Measurements from ENCODE around the gene RPRD1B. TPM values are rescaled to one million over a fixed set of nuclear protein-coding genes. Genes with fewer than 3 reads are reported as not detected.

Gene RPRD1B
- total and polyA plus RNA-seq, 2 of the 8 experiments (the other 6 are each of a cell fraction or from before 2014, with no cell fraction given), result 10.3 to 20.9 TPM

DNA sequence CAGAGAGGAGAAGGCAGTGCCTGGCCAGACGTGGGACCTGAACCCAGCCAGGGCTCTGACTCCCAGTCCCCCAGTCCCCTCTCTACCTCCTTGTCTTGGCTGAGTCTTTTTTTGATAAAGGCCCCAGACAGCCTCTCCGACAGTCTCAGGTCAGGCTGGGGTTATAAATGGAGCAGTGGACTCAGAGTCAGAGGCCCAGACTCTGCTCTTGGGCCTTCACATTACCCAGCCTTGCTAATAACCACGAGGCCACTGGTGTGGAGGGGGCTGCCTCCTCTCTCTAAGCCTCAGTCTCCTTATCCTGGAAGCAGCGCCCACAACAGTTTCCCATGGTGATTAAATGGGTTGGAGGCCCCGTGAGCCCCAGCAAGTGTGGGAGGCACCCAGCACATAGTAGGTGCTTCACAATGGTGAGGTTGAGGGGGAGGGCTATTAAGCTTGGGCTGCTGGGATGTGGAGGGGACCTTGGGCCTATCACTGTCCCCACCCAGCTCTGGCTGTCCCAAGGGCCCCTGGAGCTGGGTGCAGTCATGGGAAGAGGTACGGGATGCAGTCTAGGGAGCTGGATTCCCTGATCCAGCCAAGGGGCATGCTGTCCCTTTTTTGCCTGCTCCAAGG, 95.8 kb downstream of the RPRD1B start:
- no peak overlapping the region for H3K4ac ChIP-seq (replicated peaks; ENCODE audit: insufficient read length, low read depth, low read length)
- 86% methylated on average over 6 of the region's 6 CpGs; no CpG with 5 or more reads in 1 of the 2 experiments for WGBS, 2 experiments (ENCODE audit: extremely low coverage in 1 of 2, insufficient coverage in 1 of 2, insufficient read length in 1 of 2, insufficient replicate concordance in 2 of 2, low coverage in 1 of 2, low lambda C conversion rate in 2 of 2, missing lambda C conversion rate in 1 of 2)
- no peaks in the 10 kb centered on the region for H3K79me2 ChIP-seq (ENCODE audit: control insufficient read depth in 1 of 2, insufficient read depth in 2 of 2, low read length in 2 of 2)
- no peaks in the 10 kb centered on the region for H3K23me2 ChIP-seq (ENCODE audit: low read depth, low read length)
- H4K20me1 ChIP-seq (replicated peaks in 1 of 2; ENCODE audit: control insufficient read depth in 1 of 2, insufficient read depth in 2 of 2, low read length in 2 of 2), result no peaks in the 10 kb centered on the region
- H3K4me3 ChIP-seq (ENCODE audit: extremely low read depth in 1 of 4, insufficient read depth in 2 of 4, low read depth in 3 of 4, low read length in 4 of 4), result no peak overlapping the region
- no peak overlapping the region for H2AFZ ChIP-seq (ENCODE audit: low read length)
- H2BK20ac ChIP-seq (ENCODE audit: low read length), result no peak overlapping the region
- no peak for DNase-seq (ENCODE audit: low read depth in 1 of 2, low spot score in 2 of 2)
- no peak overlapping the region for H3K14ac ChIP-seq (ENCODE audit: insufficient read length)
- no peak overlapping the region for H2AK5ac ChIP-seq (ENCODE audit: low read depth, low read length)
- H4K5ac ChIP-seq (ENCODE audit: insufficient read length, low read depth, low read length), result no peak overlapping the region
- POLR2A ChIA-PET (ENCODE audit: partially characterized antibody), result no interaction called here
- no peak overlapping the region for H2BK12ac ChIP-seq (ENCODE audit: low read depth, low read length)
- no peak overlapping the region for H3K27ac ChIP-seq (ENCODE audit: low read depth, low read length)
- H3K9me3 ChIP-seq (ENCODE audit: insufficient read depth in 2 of 2, low read depth in 1 of 2, low read length in 1 of 2), result no peaks in the 10 kb centered on the region
- H3K4me1 ChIP-seq (replicated peaks in 1 of 4; ENCODE audit: control insufficient read depth in 3 of 4, insufficient read depth in 4 of 4, low read length in 3 of 4), result peaks cover 0 to 1% (median 0%) of the 10 kb centered on the region in 4 experiments; a peak in 1 of 7 replicates
- H3K4me2 ChIP-seq (ENCODE audit: insufficient read depth in 1 of 2, low read depth in 2 of 2, low read length in 2 of 2), result no peak overlapping the region
- H3K9ac ChIP-seq (replicated peaks in 1 of 4; ENCODE audit: extremely low read depth in 1 of 4, low read depth in 3 of 4, low read length in 3 of 4), result no peak overlapping the region
- H2BK120ac ChIP-seq (replicated peaks; ENCODE audit: low read depth, low read length), result no peak overlapping the region
- no peak overlapping the region for H3K23ac ChIP-seq (ENCODE audit: insufficient read length)
- H2BK5ac ChIP-seq (ENCODE audit: low read depth, low read length), result no peak overlapping the region
- no peak overlapping the region for H4K91ac ChIP-seq (replicated peaks; ENCODE audit: insufficient read length, low read length)
- H3K56ac ChIP-seq (replicated peaks; ENCODE audit: insufficient read length, low read depth, low read length), result no peak overlapping the region
- H3K79me1 ChIP-seq (ENCODE audit: low read depth, low read length), result no peaks in the 10 kb centered on the region
- H2BK15ac ChIP-seq (ENCODE audit: low read length), result no peak overlapping the region
- no peak overlapping the region for H3K18ac ChIP-seq (ENCODE audit: extremely low read depth, low read length)
- no peak for FAIRE-seq
- no peaks in the 10 kb centered on the region for H3K27me3 ChIP-seq (replicated peaks in 1 of 4; ENCODE audit: control insufficient read depth in 3 of 4, extremely low read depth in 1 of 4, insufficient read depth in 3 of 4, low read length in 3 of 4)
- no peak overlapping the region for H4K8ac ChIP-seq (ENCODE audit: extremely low read depth, insufficient read depth, low read length)
- CTCF ChIA-PET (ENCODE audit: partially characterized antibody), result interaction anchor here (1.2 to 3.3 kb wide), 3 partner anchors 11 to 17 kb away, joined by 3 to 16 read pairs (median 9); no protein-coding TSS in a partner anchor
- H3K36me3 ChIP-seq (ENCODE audit: control insufficient read depth in 2 of 4, insufficient read depth in 4 of 4, low read length in 3 of 4), result no peaks in the 10 kb centered on the region
- no peak for TF ChIP-seq RXRA (IDR thresholded peaks at IDR 0.05; ENCODE audit: insufficient read depth, low read depth, low read length)
- no peak for TF ChIP-seq JUN (IDR thresholded peaks at IDR 0.05; ENCODE audit: low read depth, low read length)
- no peak for TF ChIP-seq ZNF274 (IDR thresholded peaks at IDR 0.05; ENCODE audit: borderline replicate concordance, extremely low read depth, low read length)
- TF ChIP-seq HDAC2 (IDR thresholded peaks at IDR 0.05; ENCODE audit: borderline replicate concordance in 1 of 2, low read depth in 2 of 2, low read length in 2 of 2), result no peak
- TF ChIP-seq KDM1A (IDR thresholded peaks at IDR 0.05; ENCODE audit: borderline replicate concordance, low read length), result no peak
- TF ChIP-seq EP300 (IDR thresholded peaks at IDR 0.05; ENCODE audit: borderline replicate concordance in 1 of 2, low read depth in 2 of 2, low read length in 2 of 2), result no peak
- no peak for TF ChIP-seq SP4 (IDR thresholded peaks at IDR 0.05; ENCODE audit: low read length)
- no peak for TF ChIP-seq POU5F1 (IDR thresholded peaks at IDR 0.05; ENCODE audit: low read depth, low read length)
- no peak for TF ChIP-seq CHD1 (IDR thresholded peaks at IDR 0.05; ENCODE audit: low read depth, low read length)
- no peak for TF ChIP-seq JUND (IDR thresholded peaks at IDR 0.05; ENCODE audit: low read length)
- TF ChIP-seq BACH1 (IDR thresholded peaks at IDR 0.05; ENCODE audit: low read length), result no peak
- TF ChIP-seq CBX8 (IDR thresholded peaks at IDR 0.05; ENCODE audit: borderline replicate concordance, low read depth, low read length), result no peak
- TF ChIP-seq TCF12 (IDR thresholded peaks at IDR 0.05; ENCODE audit: low read depth, low read length), result no peak
- no peak for TF ChIP-seq BRCA1 (IDR thresholded peaks at IDR 0.05; ENCODE audit: low read depth, low read length)
